IMR-90 (cell line): ENCODE results near the gene DHX38. TPM values are rescaled to one million over a fixed set of nuclear protein-coding genes. Genes with fewer than 3 reads are reported as not detected.

ENCODE experiments used
- ATAC-seq: fragments of 200-7000 bp; cut with Tn5 transposase; 2 replicates; pipeline ENCODE4 v1.9.1; 2020; ENCODE audit warnings: low read depth, mild to moderate bottlenecking, moderate library complexity
- BruUV-seq: library from RNA; stranded (reverse); fragments of 400-500 nt; replicated peaks from 2 replicates; lab custom pipeline; 2021; lab: Mats Ljungman, UMichigan
- CTCF ChIA-PET: fragments of 300-600 bp; formaldehyde crosslinking; extraction: SDS; loops from one replicate; lab custom pipeline; 2021; ENCODE audit warnings: antibody characterized with exemption; lab: Yijun Ruan, JAX
- POLR2A ChIA-PET: fragments of 300-600 bp; sonication (Branson Sonifier 250); formaldehyde crosslinking; loops from one replicate; lab custom pipeline; 2022; ENCODE audit warnings: antibody characterized with exemption; ENCODE audit not compliant: unreplicated experiment; lab: Charles Lee
- DNase-seq: peaks from one replicate; pipeline ENCODE4 v3.0.0; 2013
- H2AFZ ChIP-seq: replicated peaks from 2 replicates; pipeline ENCODE3; 2013; ENCODE audit warnings: low read length, mild to moderate bottlenecking; ENCODE audit not compliant: poor library complexity
- H2AK5ac ChIP-seq: 2 replicates; pipeline ENCODE4 v1.6.1; 2013; ENCODE audit warnings: low read depth, low read length, inconsistent platforms
- H2AK9ac ChIP-seq: replicated peaks from 2 replicates; pipeline ENCODE3; 2013; ENCODE audit warnings: mild to moderate bottlenecking, low read depth, low read length, moderate library complexity; ENCODE audit not compliant: poor library complexity
- H2BK120ac ChIP-seq: 2 replicates; pipeline ENCODE4 v1.6.1; 2013; ENCODE audit warnings: low read depth, low read length, inconsistent platforms
- H2BK15ac ChIP-seq: 3 replicates; pipeline ENCODE4 v1.6.1; 2013; ENCODE audit warnings: low read depth, low read length, inconsistent platforms
- H2BK20ac ChIP-seq: 2 replicates; pipeline ENCODE4 v1.6.1; 2013; ENCODE audit warnings: low read depth, mild to moderate bottlenecking, inconsistent platforms, low read length, moderate library complexity
- H2BK5ac ChIP-seq: 2 replicates; pipeline ENCODE4 v1.6.1; 2013; ENCODE audit warnings: mild to moderate bottlenecking, low read depth, low read length, inconsistent platforms; ENCODE audit not compliant: poor library complexity, severe bottlenecking
- H3K14ac ChIP-seq: replicated peaks from 2 replicates; pipeline ENCODE4 v1.6.1; 2013; ENCODE audit warnings: low read depth, low read length, inconsistent platforms
- H3K18ac ChIP-seq: 2 replicates; pipeline ENCODE4 v1.6.1; 2013; ENCODE audit warnings: low read depth, low read length, control low read depth
- H3K23ac ChIP-seq: 2 replicates; pipeline ENCODE4 v1.6.1; 2013; ENCODE audit warnings: low read depth, low read length, inconsistent platforms
- H3K27ac ChIP-seq: 2 replicates; pipeline ENCODE4 v1.5.1; 2013; ENCODE audit warnings: mild to moderate bottlenecking, control low read depth, low read length; ENCODE audit not compliant: insufficient read depth
- H3K27me3 ChIP-seq: 2 replicates; pipeline ENCODE4 v1.6.1; 2013; ENCODE audit warnings: low read length; ENCODE audit not compliant: control insufficient read depth, insufficient read depth
- H3K36me3 ChIP-seq: 2 replicates; pipeline ENCODE4 v1.6.1; 2013; ENCODE audit warnings: low read length, mixed read lengths; ENCODE audit not compliant: control insufficient read depth, insufficient read depth
- H3K4ac ChIP-seq: 2 replicates; pipeline ENCODE4 v1.6.1; 2013; ENCODE audit warnings: low read depth, low read length, inconsistent platforms
- H3K4me1 ChIP-seq: 2 replicates; pipeline ENCODE4 v1.6.1; 2013; ENCODE audit warnings: low read length, mixed read lengths; ENCODE audit not compliant: control insufficient read depth, insufficient read depth
- H3K4me2 ChIP-seq: 2 replicates; pipeline ENCODE4 v1.6.1; 2013; ENCODE audit warnings: low read depth, mild to moderate bottlenecking, control low read depth, low read length, moderate library complexity
- H3K4me3 ChIP-seq: 2 replicates; pipeline ENCODE4 v1.5.1; 2013; ENCODE audit warnings: low read depth, mild to moderate bottlenecking, control low read depth, low read length, moderate library complexity; ENCODE audit not compliant: insufficient read depth
- H3K56ac ChIP-seq: 2 replicates; pipeline ENCODE4 v1.6.1; 2013; ENCODE audit warnings: low read length, inconsistent platforms; ENCODE audit not compliant: insufficient read depth; ENCODE audit errors: extremely low read depth
- H3K79me1 ChIP-seq, 2 experiments: 2 replicates each; pipeline ENCODE4 v1.6.1; 2013; ENCODE audit warnings: low read length in 2 of 2, inconsistent platforms in 1 of 2, low read depth in 1 of 2
- H3K9ac ChIP-seq: 2 replicates; pipeline ENCODE4 v1.6.1; 2013; ENCODE audit warnings: low read depth, low read length, control low read depth
- H3K9me1 ChIP-seq: 2 replicates; pipeline ENCODE4 v1.6.1; 2013; ENCODE audit warnings: low read length, inconsistent platforms; ENCODE audit not compliant: insufficient read depth
- H3K9me3 ChIP-seq: 2 replicates; pipeline ENCODE4 v1.6.1; 2013; ENCODE audit warnings: low read length; ENCODE audit not compliant: control insufficient read depth, insufficient read depth
- H4K20me1 ChIP-seq: 2 replicates; pipeline ENCODE4 v1.6.1; 2013; ENCODE audit warnings: low read length, inconsistent platforms; ENCODE audit not compliant: insufficient read depth
- H4K5ac ChIP-seq: 2 replicates; pipeline ENCODE4 v1.6.1; 2013; ENCODE audit warnings: mild to moderate bottlenecking, low read depth, low read length, control low read depth
- H4K8ac ChIP-seq, 2 experiments: 2 replicates each; pipeline ENCODE4 v1.6.1; 2013; ENCODE audit warnings: low read depth in 2 of 2, low read length in 2 of 2, control low read depth in 1 of 2, inconsistent platforms in 1 of 2
- H4K91ac ChIP-seq: 2 replicates; pipeline ENCODE4 v1.6.1; 2013; ENCODE audit warnings: low read depth, low read length, inconsistent platforms; ENCODE audit not compliant: insufficient read depth
- BHLHE40 ChIP-seq: fragments of 150-350 bp; IDR thresholded peaks from 2 replicates; pipeline ENCODE4 v1.6.1; 2016; ENCODE audit warnings: mild to moderate bottlenecking, low read depth, low read length
- CEBPB ChIP-seq: IDR thresholded peaks from 2 replicates; pipeline ENCODE4 v1.6.1; 2012; ENCODE audit warnings: low read depth, low read length, improper control_type of control experiment
- CHD1 ChIP-seq: IDR thresholded peaks from 2 replicates; pipeline ENCODE4 v1.6.1; 2012; ENCODE audit warnings: low read depth, low read length, improper control_type of control experiment
- FOS ChIP-seq: fragments of 150-350 bp; IDR thresholded peaks from 2 replicates; pipeline ENCODE4 v1.6.1; 2016; ENCODE audit warnings: low read depth, low read length
- MAFK ChIP-seq: IDR thresholded peaks from 2 replicates; pipeline ENCODE4 v1.6.1; 2012; ENCODE audit warnings: low read depth, low read length, improper control_type of control experiment
- MAZ ChIP-seq: IDR thresholded peaks from 2 replicates; pipeline ENCODE4 v1.6.1; 2012; ENCODE audit warnings: low read depth, mild to moderate bottlenecking, low read length, improper control_type of control experiment, moderate library complexity, borderline replicate concordance
- MXI1 ChIP-seq: IDR thresholded peaks from 2 replicates; pipeline ENCODE4 v1.6.1; 2012; ENCODE audit warnings: low read depth, mild to moderate bottlenecking, low read length, moderate library complexity, borderline replicate concordance
- NFE2L2 ChIP-seq: fragments of 150-350 bp; IDR thresholded peaks from 2 replicates; pipeline ENCODE4 v1.6.1; 2016; ENCODE audit warnings: low read depth, mild to moderate bottlenecking, low read length
- POLR2A ChIP-seq: IDR thresholded peaks from 2 replicates; pipeline ENCODE4 v1.6.1; 2012; ENCODE audit warnings: mild to moderate bottlenecking, low read depth, low read length
- RAD21 ChIP-seq: IDR thresholded peaks from 2 replicates; pipeline ENCODE4 v1.6.1; 2012; ENCODE audit warnings: low read length, improper control_type of control experiment
- RCOR1 ChIP-seq: IDR thresholded peaks from 2 replicates; pipeline ENCODE4 v1.6.1; 2012; ENCODE audit warnings: mild to moderate bottlenecking, low read length, improper control_type of control experiment; ENCODE audit not compliant: insufficient replicate concordance
- RFX5 ChIP-seq: IDR thresholded peaks from 2 replicates; pipeline ENCODE4 v1.8.0; 2012; ENCODE audit warnings: low read depth, mild to moderate bottlenecking, low read length, moderate library complexity
- SMC3 ChIP-seq: fragments of 150-350 bp; IDR thresholded peaks from 2 replicates; pipeline ENCODE4 v1.6.1; 2016; ENCODE audit warnings: low read depth, mild to moderate bottlenecking, antibody characterized with exemption, low read length, moderate library complexity
- WGBS, 2 experiments: methylation state at CpG; one replicate each; pipeline versions ENCODE4 v1.1.5 to v1.1.7; 2013; ENCODE audit warnings: missing lambda C conversion rate in 2 of 2; ENCODE audit not compliant: insufficient read length in 1 of 2; ENCODE audit errors: extremely low coverage in 2 of 2; 5-methylcytosine and 5-hydroxymethylcytosine counted together
- dilution Hi-C: fragments of 300-500 bp; cut with HindIII; formaldehyde crosslinking; loops from one replicate; pipeline ENCODE4 v1.14.3; 2018; ENCODE audit warnings: low sequenced_read_pairs; ENCODE audit not compliant: unreplicated experiment
- in situ Hi-C: fragments of 300-500 bp; cut with MboI; formaldehyde crosslinking; loops from 3 replicates; pipeline ENCODE4 v1.14.3; 2019; ENCODE audit warnings: low sequenced_read_pairs, inconsistent platforms, mixed read lengths
- intact Hi-C: fragments of 100-400 bp; cut with micrococcal nuclease; formaldehyde crosslinking; loops from 2 replicates; pipeline ENCODE4 v1.10.0; 2022
- polyA plus RNA-seq, 3 experiments: library from polyadenylated mRNA; depleted of rRNA; stranded (reverse); fragments of >200 nt; gene quantifications; 2 replicates each; pipeline ENCODE4 v1.2.3, GENCODE V29; 2012; ENCODE audit warnings: low replicate concordance in 1 of 3
- total RNA-seq: library from RNA; depleted of rRNA; stranded (reverse); fragments of >200 nt; gene quantifications from 2 replicates; pipeline ENCODE4 v1.2.3, GENCODE V29; 2012
- TF ChIP-seq, protein P1 (sequence below): fragments of 150-350 bp; IDR thresholded peaks from 2 replicates; pipeline ENCODE4 v1.6.1; 2016; ENCODE audit warnings: low read depth, mild to moderate bottlenecking, low read length, moderate library complexity, borderline replicate concordance
- TF ChIP-seq, protein P2 (sequence below): fragments of 150-350 bp; IDR thresholded peaks from 2 replicates; pipeline ENCODE4 v1.6.1; 2017; ENCODE audit warnings: mild to moderate bottlenecking, antibody characterized with exemption, low read length, low read depth
- TF ChIP-seq, protein P3 (sequence below): conservative IDR thresholded peaks from 2 replicates; pipeline ENCODE4 v1.5.1; 2012; ENCODE audit warnings: mild to moderate bottlenecking, low read depth, low read length, improper control_type of control experiment

Gene DHX38
- total and polyA plus RNA-seq, 2 of the 4 experiments (the other 2 are of a cell fraction): 45.4 to 49.6 TPM

DNA sequence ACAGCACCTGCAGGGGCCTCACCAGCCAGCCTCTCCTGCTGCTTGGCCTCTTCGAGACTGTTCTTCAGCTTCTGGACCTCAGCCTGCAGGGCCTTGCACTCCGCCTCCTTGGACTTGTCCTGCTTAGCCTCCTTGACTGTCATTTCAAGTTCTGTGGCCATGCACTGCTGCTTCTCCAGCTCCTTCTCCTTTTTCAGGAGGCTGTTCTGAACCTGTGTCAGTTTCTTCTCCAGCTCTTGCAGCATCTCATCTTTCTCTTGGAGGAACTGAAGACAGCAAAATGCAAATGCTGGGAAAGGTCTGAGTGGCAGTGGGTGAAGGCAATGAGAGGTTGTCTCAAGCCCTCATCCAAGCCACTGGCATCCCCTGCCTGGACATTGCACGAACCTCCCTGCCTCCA, 39.1 kb downstream of the DHX38 start:
- no peak overlapping the region for H3K18ac ChIP-seq
- no TSS peak for BruUV-seq
- H3K14ac ChIP-seq: no peak overlapping the region
- no peak overlapping the region for H2BK15ac ChIP-seq
- TF ChIP-seq MXI1 (no peak), CEBPB (no peak), MAFK (no peak), RAD21 (no peak), BHLHE40 (no peak), RCOR1 (no peak), NFE2L2 (no peak), MAZ (no peak), FOS (no peak), POLR2A (no peak), SMC3 (no peak), RFX5 (no peak), CHD1 (no peak)
- TF ChIP-seq, protein P1, sequence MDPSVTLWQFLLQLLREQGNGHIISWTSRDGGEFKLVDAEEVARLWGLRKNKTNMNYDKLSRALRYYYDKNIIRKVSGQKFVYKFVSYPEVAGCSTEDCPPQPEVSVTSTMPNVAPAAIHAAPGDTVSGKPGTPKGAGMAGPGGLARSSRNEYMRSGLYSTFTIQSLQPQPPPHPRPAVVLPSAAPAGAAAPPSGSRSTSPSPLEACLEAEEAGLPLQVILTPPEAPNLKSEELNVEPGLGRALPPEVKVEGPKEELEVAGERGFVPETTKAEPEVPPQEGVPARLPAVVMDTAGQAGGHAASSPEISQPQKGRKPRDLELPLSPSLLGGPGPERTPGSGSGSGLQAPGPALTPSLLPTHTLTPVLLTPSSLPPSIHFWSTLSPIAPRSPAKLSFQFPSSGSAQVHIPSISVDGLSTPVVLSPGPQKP: no peak
- TF ChIP-seq, protein P2, sequence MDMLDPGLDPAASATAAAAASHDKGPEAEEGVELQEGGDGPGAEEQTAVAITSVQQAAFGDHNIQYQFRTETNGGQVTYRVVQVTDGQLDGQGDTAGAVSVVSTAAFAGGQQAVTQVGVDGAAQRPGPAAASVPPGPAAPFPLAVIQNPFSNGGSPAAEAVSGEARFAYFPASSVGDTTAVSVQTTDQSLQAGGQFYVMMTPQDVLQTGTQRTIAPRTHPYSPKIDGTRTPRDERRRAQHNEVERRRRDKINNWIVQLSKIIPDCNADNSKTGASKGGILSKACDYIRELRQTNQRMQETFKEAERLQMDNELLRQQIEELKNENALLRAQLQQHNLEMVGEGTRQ: no peak
- TF ChIP-seq, protein P3, sequence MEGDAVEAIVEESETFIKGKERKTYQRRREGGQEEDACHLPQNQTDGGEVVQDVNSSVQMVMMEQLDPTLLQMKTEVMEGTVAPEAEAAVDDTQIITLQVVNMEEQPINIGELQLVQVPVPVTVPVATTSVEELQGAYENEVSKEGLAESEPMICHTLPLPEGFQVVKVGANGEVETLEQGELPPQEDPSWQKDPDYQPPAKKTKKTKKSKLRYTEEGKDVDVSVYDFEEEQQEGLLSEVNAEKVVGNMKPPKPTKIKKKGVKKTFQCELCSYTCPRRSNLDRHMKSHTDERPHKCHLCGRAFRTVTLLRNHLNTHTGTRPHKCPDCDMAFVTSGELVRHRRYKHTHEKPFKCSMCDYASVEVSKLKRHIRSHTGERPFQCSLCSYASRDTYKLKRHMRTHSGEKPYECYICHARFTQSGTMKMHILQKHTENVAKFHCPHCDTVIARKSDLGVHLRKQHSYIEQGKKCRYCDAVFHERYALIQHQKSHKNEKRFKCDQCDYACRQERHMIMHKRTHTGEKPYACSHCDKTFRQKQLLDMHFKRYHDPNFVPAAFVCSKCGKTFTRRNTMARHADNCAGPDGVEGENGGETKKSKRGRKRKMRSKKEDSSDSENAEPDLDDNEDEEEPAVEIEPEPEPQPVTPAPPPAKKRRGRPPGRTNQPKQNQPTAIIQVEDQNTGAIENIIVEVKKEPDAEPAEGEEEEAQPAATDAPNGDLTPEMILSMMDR: no peak
- peaks cover 8% of the 10 kb centered on the region for H3K27me3 ChIP-seq
- dilution Hi-C loops (no loop called here), in situ Hi-C loops (no loop called here), intact Hi-C loops (no loop called here)
- H3K9me1 ChIP-seq: no peaks in the 10 kb centered on the region
- no peak overlapping the region for H2BK20ac ChIP-seq
- whole genome bisulfite sequencing, 2 experiments: 57% methylated on average over 1 of the region's 3 CpGs; no CpG with 5 or more reads in 1 of the 2 experiments
- H3K23ac ChIP-seq: no peak overlapping the region
- H2AFZ ChIP-seq: peak overlapping the region; percentile 21
- H3K4me3 ChIP-seq: no peak overlapping the region
- H4K91ac ChIP-seq: no peak overlapping the region
- no peak overlapping the region for H3K56ac ChIP-seq
- H3K9me3 ChIP-seq: no peaks in the 10 kb centered on the region
- POLR2A ChIA-PET: no interaction called here
- H4K5ac ChIP-seq: no peak overlapping the region
- ATAC-seq: no peak
- H3K27ac ChIP-seq: no peak overlapping the region
- CTCF ChIA-PET: no interaction called here
- no peak overlapping the region for H2BK5ac ChIP-seq
- no peaks in the 10 kb centered on the region for H3K79me1 ChIP-seq
- DNase-seq: no peak
- no peak overlapping the region for H2AK5ac ChIP-seq
- no peaks in the 10 kb centered on the region for H3K4me1 ChIP-seq
- H3K36me3 ChIP-seq: no peaks in the 10 kb centered on the region
- H3K4ac ChIP-seq: no peak overlapping the region
- H2AK9ac ChIP-seq: no peak overlapping the region
- H4K8ac ChIP-seq: no peak overlapping the region
- no peaks in the 10 kb centered on the region for H4K20me1 ChIP-seq
- no peak overlapping the region for H2BK120ac ChIP-seq
- no peak overlapping the region for H3K4me2 ChIP-seq
- no peak overlapping the region for H3K9ac ChIP-seq
